CD4-positive, CD25-positive, alpha-beta regulatory T cell (primary cell): ENCODE measurements around the gene TVP23A. TPM values are rescaled to one million over a fixed set of nuclear protein-coding genes. Genes with fewer than 3 reads are reported as not detected.

ENCODE experiments used
- ATAC-seq, 2 donors: fragments of 150-1000 bp; cut with Tn5 transposase; one replicate each; pipeline ENCODE4 v1.10.0; 2021; ENCODE audit warnings: low read depth in 2 of 2, moderate number of reproducible peaks in 2 of 2, moderate library complexity in 1 of 2
- DNase-seq, 3 donors: peaks; one replicate each; pipeline versions ENCODE4 v3.0.0 to v3.0.0-alpha.2; 2012 to 2022; ENCODE audit warnings: mixed read lengths in 1 of 3
- H3K27ac ChIP-seq: one replicate; pipeline ENCODE4 v1.7.0; 2013; ENCODE audit warnings: mild to moderate bottlenecking, low read length; ENCODE audit not compliant: insufficient read depth, poor library complexity, severe bottlenecking
- H3K27me3 ChIP-seq: one replicate; pipeline ENCODE4 v1.7.0; 2013; ENCODE audit warnings: low read length; ENCODE audit not compliant: control insufficient read depth, insufficient read depth
- H3K36me3 ChIP-seq: one replicate; pipeline ENCODE4 v1.7.0; 2013; ENCODE audit warnings: mild to moderate bottlenecking, low read length, moderate library complexity; ENCODE audit not compliant: control insufficient read depth, insufficient read depth
- H3K4me1 ChIP-seq: 2 replicates; pipeline ENCODE4 v1.7.0; 2013; ENCODE audit warnings: mild to moderate bottlenecking, low read length; ENCODE audit not compliant: insufficient read depth, control insufficient read depth, poor library complexity, severe bottlenecking
- H3K4me3 ChIP-seq: one replicate; pipeline ENCODE4 v1.7.0; 2013; ENCODE audit warnings: low read depth, mild to moderate bottlenecking, low read length, moderate library complexity
- H3K9me3 ChIP-seq, 2 experiments: 1 replicate in 1 of 2; 2 replicates in 1 of 2; pipeline ENCODE4 v1.7.0; 2013; ENCODE audit warnings: low read length in 2 of 2, mild to moderate bottlenecking in 1 of 2, moderate library complexity in 1 of 2; ENCODE audit not compliant: control insufficient read depth in 2 of 2
- H3K27ac Mint-ChIP-seq, 3 donors: one replicate each; pipeline ENCODE4 v1.8.0; 2020 to 2022; ENCODE audit warnings: mild to moderate bottlenecking in 3 of 3, mixed read lengths in 3 of 3, moderate library complexity in 2 of 3
- H3K27me3 Mint-ChIP-seq: one replicate; pipeline ENCODE4 v1.8.0; 2022; ENCODE audit warnings: mild to moderate bottlenecking, mixed read lengths
- H3K36me3 Mint-ChIP-seq: one replicate; pipeline ENCODE4 v1.8.0; 2020; ENCODE audit warnings: mixed read lengths
- H3K4me1 Mint-ChIP-seq, 4 donors: one replicate each; pipeline ENCODE4 v1.8.0; 2020 to 2022; ENCODE audit warnings: mixed read lengths in 4 of 4, mild to moderate bottlenecking in 1 of 4
- H3K4me3 Mint-ChIP-seq, 4 donors: one replicate each; pipeline ENCODE4 v1.8.0; 2020 to 2022; ENCODE audit warnings: mild to moderate bottlenecking in 4 of 4, mixed read lengths in 4 of 4, moderate library complexity in 3 of 4
- H3K9me3 Mint-ChIP-seq, 7 donors: one replicate each; pipeline ENCODE4 v1.8.0; 2020 to 2022; ENCODE audit warnings: mixed read lengths in 7 of 7, mild to moderate bottlenecking in 3 of 7, moderate library complexity in 2 of 7
- polyA plus RNA-seq, 4 donors: library from polyadenylated mRNA; unstranded; fragments of 300-500 nt; fragmentation: Illumina TruSeq; gene quantifications; one replicate each; pipeline ENCODE4 v1.2.3, GENCODE V29; 2021
- total RNA-seq: library from RNA; stranded (reverse); gene quantifications from one replicate; pipeline ENCODE4 v1.2.3, GENCODE V29; 2022

TVP23A gene
- total and polyA plus RNA-seq, 5 donors from 2014 or later, result 0.20 TPM; not detected in 4

GRCh38 chr16:10824111-10824893, 5.7 kb upstream of the TVP23A start:
- H3K27ac Mint-ChIP-seq, result no peak overlapping the region
- Histone ChIP-seq H3K4me1 (no peaks in the 10 kb centered on the region), H3K27me3 (no peaks in the 10 kb centered on the region), H3K4me3 (no peak overlapping the region), H3K36me3 (no peaks in the 10 kb centered on the region), H3K27ac (no peak overlapping the region), H3K9me3 (no peaks in the 10 kb centered on the region)
- no peaks in the 10 kb centered on the region for H3K4me1 Mint-ChIP-seq
- no peaks in the 10 kb centered on the region for H3K36me3 Mint-ChIP-seq
- H3K27me3 Mint-ChIP-seq, result no peaks in the 10 kb centered on the region
- H3K9me3 Mint-ChIP-seq, result no peaks in the 10 kb centered on the region
- DNase-seq (no peak), ATAC-seq (no peak)
- H3K4me3 Mint-ChIP-seq, result no peak overlapping the region

- Histone ChIP-seq H3K27me3 (no peaks in the 10 kb centered on the region), H3K36me3 (no peaks in the 10 kb centered on the region), H3K27ac (no peak overlapping the region), H3K4me3 (no peak overlapping the region), H3K9me3 (no peaks in the 10 kb centered on the region), H3K4me1 (no peaks in the 10 kb centered on the region)
- no peaks in the 10 kb centered on the region for H3K9me3 Mint-ChIP-seq
- DNase-seq (no peak), ATAC-seq (no peak)
- H3K27ac Mint-ChIP-seq, result no peak overlapping the region
- no peaks in the 10 kb centered on the region for H3K36me3 Mint-ChIP-seq
- H3K27me3 Mint-ChIP-seq, result no peaks in the 10 kb centered on the region
- H3K4me3 Mint-ChIP-seq, result no peak overlapping the region
- H3K4me1 Mint-ChIP-seq, result no peaks in the 10 kb centered on the region
These were observed 4.1 kb upstream of the TVP23A start for GRCh38 chr16:10822702-10823101.

GRCh38 chr16:10820546-10820945, 2.0 kb upstream of the TVP23A start:
- H3K4me1 ChIP-seq, result no peaks in the 10 kb centered on the region
- no peak overlapping the region for H3K27ac ChIP-seq
- H3K4me3 ChIP-seq, result no peak overlapping the region
- ATAC-seq, result no peak
- H3K36me3 Mint-ChIP-seq, result no peaks in the 10 kb centered on the region
- no peak for DNase-seq
- H3K27ac Mint-ChIP-seq, result no peak overlapping the region
- no peaks in the 10 kb centered on the region for H3K27me3 ChIP-seq
- H3K9me3 ChIP-seq, result no peaks in the 10 kb centered on the region
- H3K27me3 Mint-ChIP-seq, result no peaks in the 10 kb centered on the region
- H3K36me3 ChIP-seq, result no peaks in the 10 kb centered on the region
- no peak overlapping the region for H3K4me3 Mint-ChIP-seq
- no peaks in the 10 kb centered on the region for H3K4me1 Mint-ChIP-seq
- H3K9me3 Mint-ChIP-seq, result no peaks in the 10 kb centered on the region

- Histone ChIP-seq H3K9me3 (no peaks in the 10 kb centered on the region), H3K27me3 (no peaks in the 10 kb centered on the region), H3K27ac (no peak overlapping the region), H3K4me3 (no peak overlapping the region), H3K4me1 (no peaks in the 10 kb centered on the region), H3K36me3 (no peaks in the 10 kb centered on the region)
- ATAC-seq (no peak), DNase-seq (no peak)
- Mint-ChIP-seq H3K4me1 (peaks cover 1 to 10% (median 2%) of the 10 kb centered on the region in 4 donors), H3K9me3 (no peaks in the 10 kb centered on the region), H3K4me3 (no peak overlapping the region), H3K27ac (no peak overlapping the region), H3K36me3 (no peaks in the 10 kb centered on the region), H3K27me3 (no peaks in the 10 kb centered on the region)
These were observed 1.1 kb downstream of the TVP23A start for GRCh38 chr16:10817514-10817913.

GRCh38 chr16:10813099-10813455, 5.5 kb downstream of the TVP23A start:
- Histone ChIP-seq H3K36me3 (no peaks in the 10 kb centered on the region), H3K9me3 (no peaks in the 10 kb centered on the region), H3K27me3 (no peaks in the 10 kb centered on the region), H3K4me3 (no peak overlapping the region), H3K4me1 (no peaks in the 10 kb centered on the region), H3K27ac (no peak overlapping the region)
- H3K4me3 Mint-ChIP-seq, result peak overlapping the region in 1 of 4 donors; percentile 44
- H3K27ac Mint-ChIP-seq, result peak overlapping the region in 1 of 3 donors; percentile 39
- DNase-seq, result no peak
- H3K4me1 Mint-ChIP-seq, result peaks cover 4 to 20% (median 8%) of the 10 kb centered on the region in 4 donors
- ATAC-seq, result no peak
- H3K9me3 Mint-ChIP-seq, result no peaks in the 10 kb centered on the region
- no peaks in the 10 kb centered on the region for H3K36me3 Mint-ChIP-seq
- no peaks in the 10 kb centered on the region for H3K27me3 Mint-ChIP-seq

- Histone ChIP-seq H3K36me3 (no peaks in the 10 kb centered on the region), H3K4me3 (peak overlapping the region; percentile 48), H3K27me3 (no peaks in the 10 kb centered on the region), H3K9me3 (no peaks in the 10 kb centered on the region), H3K27ac (no peak overlapping the region), H3K4me1 (no peaks in the 10 kb centered on the region)
- Mint-ChIP-seq H3K36me3 (no peaks in the 10 kb centered on the region), H3K4me1 (peaks cover 4 to 20% (median 8%) of the 10 kb centered on the region in 4 donors), H3K4me3 (peak overlapping the region in 2 of 4 donors; percentile 13 to 44), H3K9me3 (no peaks in the 10 kb centered on the region), H3K27me3 (no peaks in the 10 kb centered on the region), H3K27ac (peak overlapping the region in 1 of 3 donors; percentile 39)
- DNase-seq (peak in 1 of 3 donors; percentile 47), ATAC-seq (no peak)
These were observed 6.1 kb downstream of the TVP23A start for GRCh38 chr16:10812312-10813098.

- peaks cover 5% of the 10 kb centered on the region for H3K27me3 Mint-ChIP-seq
- H3K4me3 ChIP-seq, result no peak overlapping the region
- no peaks in the 10 kb centered on the region for H3K36me3 Mint-ChIP-seq
These were observed 8.9 kb downstream of the TVP23A start for GRCh38 chr16:10809706-10810105.

More at GRCh38 chr16:10809706-10810105, 8.9 kb downstream of the TVP23A start:
- H3K27ac ChIP-seq, result no peak overlapping the region
- H3K4me3 Mint-ChIP-seq, result no peak overlapping the region
- no peaks in the 10 kb centered on the region for H3K9me3 Mint-ChIP-seq
- DNase-seq (no peak), ATAC-seq (no peak)
- H3K27me3 ChIP-seq, result no peaks in the 10 kb centered on the region
- no peaks in the 10 kb centered on the region for H3K36me3 ChIP-seq
- no peak overlapping the region for H3K27ac Mint-ChIP-seq
- no peaks in the 10 kb centered on the region for H3K9me3 ChIP-seq
- no peaks in the 10 kb centered on the region for H3K4me1 ChIP-seq
- peaks cover 4 to 20% (median 8%) of the 10 kb centered on the region in 4 donors for H3K4me1 Mint-ChIP-seq
